ENCODE data around the gene TNIK. TPM values are rescaled to one million over a fixed set of nuclear protein-coding genes. Genes with fewer than 3 reads are reported as not detected.

The TNIK gene
- total and polyA plus RNA-seq, 2 of the 4 experiments (the other 2 are of a cell fraction) = 3.4 to 6.3 TPM

GRCh38 chr3:171115667-171116066 is 344.5 kb downstream of the TNIK start:
- TF ChIP-seq CEBPB (IDR thresholded peaks at IDR 0.05; ENCODE audit: low read depth, low read length) (no peak), RFX5 (IDR thresholded peaks at IDR 0.05; ENCODE audit: low read depth, low read length) (no peak), MAZ (IDR thresholded peaks at IDR 0.05; ENCODE audit: borderline replicate concordance, low read depth, low read length) (no peak)
- Histone ChIP-seq H3K36me3 (ENCODE audit: control insufficient read depth, insufficient read depth, low read length) (no peaks in the 10 kb centered on the region), H3K9ac (ENCODE audit: low read depth, low read length) (no peak overlapping the region), H2AFZ (replicated peaks; ENCODE audit: low read length, poor library complexity) (no peak overlapping the region), H4K91ac (ENCODE audit: insufficient read depth, low read depth, low read length) (no peak overlapping the region), H3K14ac (replicated peaks; ENCODE audit: low read depth, low read length) (no peak overlapping the region), H3K9me3 (ENCODE audit: control insufficient read depth, insufficient read depth, low read length) (no peaks in the 10 kb centered on the region), H3K79me1 (ENCODE audit: low read depth in 1 of 2, low read length in 2 of 2) (no peaks in the 10 kb centered on the region), H3K18ac (ENCODE audit: low read depth, low read length) (no peak overlapping the region), H4K20me1 (ENCODE audit: insufficient read depth, low read length) (no peaks in the 10 kb centered on the region), H2BK20ac (ENCODE audit: low read depth, low read length) (no peak overlapping the region), H2BK120ac (ENCODE audit: low read depth, low read length) (no peak overlapping the region), H3K4me3 (ENCODE audit: insufficient read depth, low read depth, low read length) (no peak overlapping the region), H2BK15ac (ENCODE audit: low read depth, low read length) (no peak overlapping the region), H3K27me3 (ENCODE audit: control insufficient read depth, insufficient read depth, low read length) (no peaks in the 10 kb centered on the region), H3K56ac (ENCODE audit: extremely low read depth, insufficient read depth, low read length) (no peak overlapping the region), H3K27ac (ENCODE audit: insufficient read depth, low read length) (no peak overlapping the region), H2AK5ac (ENCODE audit: low read depth, low read length) (no peak overlapping the region), H3K23ac (ENCODE audit: low read depth, low read length) (no peak overlapping the region), H2BK5ac (ENCODE audit: low read depth, low read length, poor library complexity, severe bottlenecking) (no peak overlapping the region), H3K4me2 (ENCODE audit: low read depth, low read length) (no peak overlapping the region), H3K4ac (ENCODE audit: low read depth, low read length) (no peak overlapping the region), H4K8ac (ENCODE audit: low read depth in 2 of 2, low read length in 2 of 2) (no peak overlapping the region), H4K5ac (ENCODE audit: low read depth, low read length) (no peak overlapping the region), H3K4me1 (ENCODE audit: control insufficient read depth, insufficient read depth, low read length) (no peaks in the 10 kb centered on the region), H3K9me1 (ENCODE audit: insufficient read depth, low read length) (no peaks in the 10 kb centered on the region), H2AK9ac (replicated peaks; ENCODE audit: low read depth, low read length, poor library complexity) (no peak overlapping the region)
- in situ Hi-C loops (cut with MboI; ENCODE audit: low sequenced_read_pairs) (no loop called here), dilution Hi-C loops (cut with HindIII; ENCODE audit: low sequenced_read_pairs, unreplicated experiment) (no loop called here), intact Hi-C loops (cut with micrococcal nuclease) (no loop called here)
- no TSS peak for BruUV-seq (replicated peaks)
- no CpG with 5 or more reads among the region's 2 CpGs for WGBS, 2 experiments (ENCODE audit: extremely low coverage in 2 of 2, insufficient read length in 1 of 2)
- ChIA-PET POLR2A (ENCODE audit: unreplicated experiment) (no interaction called here), CTCF (no interaction called here)
- ATAC-seq (ENCODE audit: low read depth) (no peak), DNase-seq (no peak)

Data from IMR-90 (cell line).